Measurements from ENCODE around the gene LY6G5B.
"Not testable (repeated sequence)": the region's sequence is repeated elsewhere in the genome, so short reads cannot be mapped to it uniquely, and the experiment has no call there.

LY6G5B gene

GRCh38 chr6:31701666-31702404 is 32.1 kb downstream of the LY6G5B start:
- H3K27ac ChIP-seq, result peak overlapping the region; percentile 75
- TF ChIP-seq ZFX (IDR thresholded peaks at IDR 0.05), result no peak
- no peak for TF ChIP-seq CTCF (conservative IDR thresholded peaks at IDR 0.05)

GRCh38 chr6:31702405-31702818 is 32.6 kb downstream of the LY6G5B start:
- TF ChIP-seq CTCF (conservative IDR thresholded peaks at IDR 0.05) (no peak), ZFX (IDR thresholded peaks at IDR 0.05) (no peak)
- peak overlapping the region; percentile 75 for H3K27ac ChIP-seq

- H3K27ac ChIP-seq, result peak within 1 kb of the TSS; percentile 75
- no peak for TF ChIP-seq CTCF (conservative IDR thresholded peaks at IDR 0.05)
- peak; percentile 42; the same call in 1 of the 2 replicates for TF ChIP-seq ZFX (IDR thresholded peaks at IDR 0.05)
These were observed 33.3 kb downstream of the LY6G5B start, which contains the start of gene ABHD16A for GRCh38 chr6:31702819-31703716. TSS of gene ABHD16A (minus strand) at chr6:31703324. CDS start at chr6:31703281, 43 bp downstream.

GRCh38 chr6:31705931-31706330 is 36.2 kb downstream of the LY6G5B start:
- TF ChIP-seq CTCF (conservative IDR thresholded peaks at IDR 0.05), result no peak
- TF ChIP-seq ZFX (IDR thresholded peaks at IDR 0.05), result no peak
- no peak overlapping the region for H3K27ac ChIP-seq

GRCh38 chr6:31706599-31706998 is 36.8 kb downstream of the LY6G5B start, which contains the start of gene LY6G6F:
TSS of gene LY6G6F (plus strand) at chr6:31706866. CDS start at chr6:31706907, 41 bp downstream.
- H3K27ac ChIP-seq, result no peak within 1 kb of the TSS
- TF ChIP-seq ZFX (IDR thresholded peaks at IDR 0.05) (no peak), CTCF (conservative IDR thresholded peaks at IDR 0.05) (no peak)

- TF ChIP-seq ZFX (IDR thresholded peaks at IDR 0.05), result no peak
- TF ChIP-seq CTCF (conservative IDR thresholded peaks at IDR 0.05), result no peak
- H3K27ac ChIP-seq, result no peak overlapping the region
These were observed 37.9 kb downstream of the LY6G5B start for GRCh38 chr6:31707701-31708100.

- no peak overlapping the region for H3K27ac ChIP-seq
- TF ChIP-seq CTCF (conservative IDR thresholded peaks at IDR 0.05) (no peak), ZFX (IDR thresholded peaks at IDR 0.05) (no peak)
These were observed 38.4 kb downstream of the LY6G5B start for GRCh38 chr6:31708224-31708623.

- not testable (repeated sequence) for H3K27ac ChIP-seq
These were observed 39.4 kb downstream of the LY6G5B start for GRCh38 chr6:31709157-31709556.
